B cell (primary cell): ENCODE data around the gene LYG2. TPM values are rescaled to one million over a fixed set of nuclear protein-coding genes. Genes with fewer than 3 reads are reported as not detected.
"Not testable (repeated sequence)": the region's sequence is repeated elsewhere in the genome, so short reads cannot be mapped to it uniquely, and the experiment has no call there.

Experiments used
- ATAC-seq: fragments of 200-7000 bp; cut with Tn5 transposase; one replicate; pipeline ENCODE4 v1.10.0; 2021; ENCODE audit warnings: low read depth, mild to moderate bottlenecking, moderate number of reproducible peaks, moderate library complexity
- CTCF ChIA-PET: fragments of 350-600 bp; sonication (Branson Sonifier 250); formaldehyde crosslinking; loops from one replicate; lab custom pipeline; 2021; ENCODE audit warnings: antibody characterized with exemption, inconsistent platforms; lab: Charles Lee
- POLR2A ChIA-PET: fragments of 350-600 bp; sonication (Branson Sonifier 250); formaldehyde crosslinking; loops from one replicate; lab custom pipeline; 2021; ENCODE audit warnings: antibody characterized with exemption; lab: Charles Lee
- DNase-seq: peaks from one replicate; pipeline ENCODE4 v3.0.0; 2013
- H2AFZ ChIP-seq: 2 replicates; pipeline ENCODE4 v1.6.1; 2012; ENCODE audit warnings: mild to moderate bottlenecking, low read depth, low read length; ENCODE audit not compliant: insufficient read depth, poor library complexity, severe bottlenecking
- H3K27ac ChIP-seq, 2 donors: 1 replicate in 1 of 2; 2 replicates in 1 of 2; pipeline ENCODE4 v1.5.1; 2012 to 2013; ENCODE audit warnings: low read length in 2 of 2, mild to moderate bottlenecking in 2 of 2, moderate library complexity in 1 of 2
- H3K27me3 ChIP-seq, 4 experiments: fragments of 200-600 bp in 1 of 4; sonication (generic) in 1 of 4; replicated peaks in 1 of 4; 1 replicate in 2 of 4; 2 replicates in 2 of 4; pipeline versions ENCODE4 v1.6.1 to v1.7.0; 2013 to 2016; ENCODE audit warnings: low read length in 3 of 4, mild to moderate bottlenecking in 2 of 4, mixed read lengths in 1 of 4, moderate library complexity in 1 of 4; ENCODE audit not compliant: insufficient read depth in 4 of 4, control insufficient read depth in 3 of 4; ENCODE audit errors: control extremely low read depth in 1 of 4
- H3K36me3 ChIP-seq, 2 experiments: replicated peaks in 1 of 2; 1 replicate in 1 of 2; 2 replicates in 1 of 2; pipeline versions ENCODE4 v1.6.1 to v1.7.1; 2013; ENCODE audit warnings: low read length in 1 of 2; ENCODE audit not compliant: insufficient read depth in 2 of 2, control insufficient read depth in 1 of 2; ENCODE audit errors: control extremely low read depth in 1 of 2, extremely low read depth in 1 of 2
- H3K4me1 ChIP-seq, 2 donors: fragments of 200-600 bp in 1 of 2; sonication (generic) in 1 of 2; 1 replicate in 1 of 2; 2 replicates in 1 of 2; pipeline versions ENCODE4 v1.5.1 to v1.6.1; 2013 to 2017; ENCODE audit warnings: low read length in 2 of 2; ENCODE audit not compliant: control insufficient read depth in 2 of 2, insufficient read depth in 2 of 2
- H3K4me2 ChIP-seq: replicated peaks from 2 replicates; pipeline ENCODE3; 2012; ENCODE audit warnings: mild to moderate bottlenecking, low read depth, low read length; ENCODE audit not compliant: poor library complexity, severe bottlenecking
- H3K4me3 ChIP-seq, 5 experiments: fragments of 200-600 bp in 1 of 5; sonication (generic) in 1 of 5; 1 replicate in 3 of 5; 2 replicates in 2 of 5; pipeline versions ENCODE4 v1.5.1 to v1.7.0; 2011 to 2016; ENCODE audit warnings: low read length in 4 of 5, mild to moderate bottlenecking in 4 of 5, low read depth in 2 of 5, control low read depth in 1 of 5, moderate library complexity in 1 of 5; ENCODE audit not compliant: insufficient read depth in 1 of 5; ENCODE audit errors: control extremely low read depth in 1 of 5, extremely low read depth in 1 of 5
- H3K79me2 ChIP-seq: fragments of 200-600 bp; sonication (generic); one replicate; pipeline ENCODE4 v1.6.0; 2016; ENCODE audit warnings: low read length; ENCODE audit not compliant: control insufficient read depth, insufficient read depth
- H3K9ac ChIP-seq: fragments of 200-600 bp; sonication (generic); 2 replicates; pipeline ENCODE4 v1.6.1; 2017; ENCODE audit warnings: mild to moderate bottlenecking, low read length, moderate library complexity
- H3K9me3 ChIP-seq, 3 donors: one replicate each; pipeline versions ENCODE4 v1.6.1 to v1.7.1; 2013; ENCODE audit warnings: low read length in 2 of 3; ENCODE audit not compliant: control insufficient read depth in 2 of 3, insufficient read depth in 1 of 3; ENCODE audit errors: control extremely low read depth in 1 of 3
- H4K20me1 ChIP-seq: 2 replicates; pipeline ENCODE4 v1.6.0; 2012; ENCODE audit warnings: mild to moderate bottlenecking, low read length; ENCODE audit not compliant: insufficient read depth, control insufficient read depth, poor library complexity, severe bottlenecking
- H3K27ac Mint-ChIP-seq: one replicate; pipeline ENCODE4 v1.8.0; 2021; ENCODE audit warnings: mixed read lengths
- H3K27me3 Mint-ChIP-seq: one replicate; pipeline ENCODE4 v1.8.0; 2021; ENCODE audit warnings: mixed read lengths
- H3K4me1 Mint-ChIP-seq: one replicate; pipeline ENCODE4 v1.8.0; 2021; ENCODE audit warnings: mixed read lengths
- H3K4me3 Mint-ChIP-seq: one replicate; pipeline ENCODE4 v1.8.0; 2021; ENCODE audit warnings: mixed read lengths
- H3K9me3 Mint-ChIP-seq: one replicate; pipeline ENCODE4 v1.8.0; 2022; ENCODE audit warnings: mixed read lengths; ENCODE audit not compliant: insufficient read depth
- EZH2 ChIP-seq: IDR thresholded peaks from 2 replicates; pipeline ENCODE4 v1.6.1; 2012; ENCODE audit warnings: borderline replicate concordance, low read depth, mild to moderate bottlenecking, moderate library complexity, low read length; ENCODE audit not compliant: insufficient read depth, poor library complexity, severe bottlenecking
- WGBS: methylation state at CpG from one replicate; pipeline ENCODE4 v1.1.5; 2013; ENCODE audit warnings: missing lambda C conversion rate; ENCODE audit not compliant: insufficient coverage; 5-methylcytosine and 5-hydroxymethylcytosine counted together
- intact Hi-C: fragments of 100-400 bp; cut with micrococcal nuclease; formaldehyde crosslinking; loops from one replicate; pipeline ENCODE4 v1.10.0; 2022
- polyA plus RNA-seq: library from polyadenylated mRNA; depleted of rRNA; stranded (reverse); fragments of >200 nt; gene quantifications from 2 replicates; pipeline ENCODE4 v1.2.3, GENCODE V29; 2012
- total RNA-seq, 2 donors: library from RNA; stranded (reverse); fragments of 120-200 nt in 1 of 2; gene quantifications; 1 replicate in 1 of 2; 2 replicates in 1 of 2; pipeline versions ENCODE4 v1.2.3 to v1.2.4, GENCODE V29; 2013 to 2022
- TF ChIP-seq, protein P1 (sequence below): fragments of 200-600 bp; IDR thresholded peaks from one replicate; pipeline ENCODE4 v1.8.0; 2022; ENCODE audit warnings: antibody characterized with exemption, mild to moderate bottlenecking

The LYG2 gene
- total and polyA plus RNA-seq, 2 donors (not counting 1 experiment from before 2014, with no cell fraction given): not detected

DNA sequence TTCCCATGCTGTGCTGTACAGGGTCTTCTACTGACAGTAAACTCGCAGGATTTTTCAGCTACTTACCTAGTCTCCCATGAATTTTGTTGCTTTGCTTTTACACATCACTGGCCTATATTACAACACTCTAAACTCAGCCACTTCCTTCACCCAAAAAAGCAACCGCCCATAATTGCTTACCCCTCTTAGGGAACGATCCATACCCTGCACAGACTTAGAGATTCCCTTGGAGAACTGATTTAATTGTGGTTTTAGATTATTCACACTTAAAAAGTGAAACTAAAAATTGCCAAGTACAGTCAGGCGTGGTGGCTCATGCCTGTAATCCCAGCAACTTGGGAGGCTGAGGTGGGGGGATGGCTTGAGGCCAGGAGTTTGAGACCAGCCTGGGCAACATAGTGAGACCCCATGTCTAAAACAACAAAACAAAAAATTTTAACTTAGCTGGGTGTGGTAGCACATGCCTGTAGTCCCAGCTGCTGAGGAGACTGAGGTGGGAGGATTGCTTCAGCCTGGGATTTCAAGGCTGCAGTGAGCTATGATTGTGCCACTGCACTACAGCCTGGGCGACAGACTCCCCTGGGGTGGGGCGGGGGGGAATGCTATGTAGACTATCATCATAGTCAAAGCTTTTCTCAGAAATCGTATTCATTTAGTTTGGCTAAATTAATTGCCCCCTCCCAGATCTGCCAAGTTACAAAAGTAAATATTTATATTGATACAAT lies 55.2 kb downstream of the LYG2 start:
- ATAC-seq: no peak
- Mint-ChIP-seq H3K4me1 (no peaks in the 10 kb centered on the region), H3K27ac (no peak overlapping the region), H3K4me3 (no peak overlapping the region), H3K27me3 (no peaks in the 10 kb centered on the region), H3K9me3 (no peaks in the 10 kb centered on the region)
- Histone ChIP-seq H3K4me3 (no peak overlapping the region), H4K20me1 (no peaks in the 10 kb centered on the region), H2AFZ (no peak overlapping the region), H3K4me1 (no peaks in the 10 kb centered on the region), H3K27ac (no peak overlapping the region), H3K36me3 (peaks cover 4 to 25% of the 10 kb centered on the region in 2 experiments), H3K79me2 (no peaks in the 10 kb centered on the region), H3K27me3 (no peaks in the 10 kb centered on the region), H3K9ac (no peak overlapping the region), H3K9me3 (no peaks in the 10 kb centered on the region), H3K4me2 (no peak overlapping the region)
- TF ChIP-seq, protein P1, sequence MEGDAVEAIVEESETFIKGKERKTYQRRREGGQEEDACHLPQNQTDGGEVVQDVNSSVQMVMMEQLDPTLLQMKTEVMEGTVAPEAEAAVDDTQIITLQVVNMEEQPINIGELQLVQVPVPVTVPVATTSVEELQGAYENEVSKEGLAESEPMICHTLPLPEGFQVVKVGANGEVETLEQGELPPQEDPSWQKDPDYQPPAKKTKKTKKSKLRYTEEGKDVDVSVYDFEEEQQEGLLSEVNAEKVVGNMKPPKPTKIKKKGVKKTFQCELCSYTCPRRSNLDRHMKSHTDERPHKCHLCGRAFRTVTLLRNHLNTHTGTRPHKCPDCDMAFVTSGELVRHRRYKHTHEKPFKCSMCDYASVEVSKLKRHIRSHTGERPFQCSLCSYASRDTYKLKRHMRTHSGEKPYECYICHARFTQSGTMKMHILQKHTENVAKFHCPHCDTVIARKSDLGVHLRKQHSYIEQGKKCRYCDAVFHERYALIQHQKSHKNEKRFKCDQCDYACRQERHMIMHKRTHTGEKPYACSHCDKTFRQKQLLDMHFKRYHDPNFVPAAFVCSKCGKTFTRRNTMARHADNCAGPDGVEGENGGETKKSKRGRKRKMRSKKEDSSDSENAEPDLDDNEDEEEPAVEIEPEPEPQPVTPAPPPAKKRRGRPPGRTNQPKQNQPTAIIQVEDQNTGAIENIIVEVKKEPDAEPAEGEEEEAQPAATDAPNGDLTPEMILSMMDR: no peak
- no peak for TF ChIP-seq EZH2
- WGBS: 91% methylated on average over 1 of the region's 7 CpGs
- CTCF ChIA-PET: no interaction called here
- DNase-seq: no peak
- POLR2A ChIA-PET: no interaction called here
- intact Hi-C loops: no loop called here

DNA sequence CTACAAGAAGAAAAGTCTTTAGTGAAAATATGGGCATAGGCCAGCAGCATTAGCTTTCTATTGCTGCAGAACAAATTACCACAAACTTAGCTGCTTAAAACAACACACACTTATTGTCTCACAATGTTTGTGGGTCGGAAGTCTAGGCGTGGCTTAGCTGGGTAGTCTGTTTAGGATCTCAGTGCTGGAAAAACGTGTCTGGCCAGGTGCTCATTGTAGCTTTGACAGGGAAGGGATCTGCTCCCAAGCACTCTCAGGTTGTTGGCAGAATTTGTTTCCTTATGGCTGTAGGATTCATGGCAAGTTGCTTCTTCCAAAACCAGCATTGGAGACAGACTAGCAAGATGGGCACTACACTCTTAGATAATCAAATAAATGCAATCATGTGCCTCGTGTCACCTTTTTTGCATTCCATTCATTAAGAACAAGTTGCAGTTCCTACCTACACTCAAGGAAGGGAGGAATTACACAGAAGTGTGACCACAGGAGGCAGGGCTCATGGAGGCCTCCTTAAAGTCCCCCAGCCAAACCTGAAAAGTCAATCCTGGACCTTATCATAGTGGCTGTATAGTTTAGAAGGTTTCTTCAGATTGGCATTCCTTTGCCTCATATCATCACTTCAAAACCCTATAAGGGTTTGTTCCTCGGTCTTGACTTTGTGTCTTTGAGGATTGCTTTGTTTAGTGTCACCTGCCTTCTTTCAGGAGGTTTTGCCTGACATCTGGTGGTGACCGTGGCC lies 57.2 kb downstream of the LYG2 start:
- H3K4me3 ChIP-seq: no peak overlapping the region
- H3K9me3 ChIP-seq: no peaks in the 10 kb centered on the region
- ATAC-seq (no peak), DNase-seq (no peak)
- no peaks in the 10 kb centered on the region for H3K4me1 ChIP-seq
- no peak overlapping the region for H3K27ac Mint-ChIP-seq
- no peaks in the 10 kb centered on the region for H3K27me3 Mint-ChIP-seq
- no peaks in the 10 kb centered on the region for H3K79me2 ChIP-seq
- H3K36me3 ChIP-seq: peaks cover 4 to 31% of the 10 kb centered on the region in 2 experiments
- no peak overlapping the region for H2AFZ ChIP-seq
- POLR2A ChIA-PET: no interaction called here
- no peak overlapping the region for H3K4me2 ChIP-seq
- no peaks in the 10 kb centered on the region for H3K27me3 ChIP-seq
- intact Hi-C loops: no loop called here
- H3K4me3 Mint-ChIP-seq: no peak overlapping the region
- no peaks in the 10 kb centered on the region for H3K9me3 Mint-ChIP-seq
- H3K27ac ChIP-seq: no peak overlapping the region
- CTCF ChIA-PET: interaction anchor here (0.6 to 1.3 kb wide), 2 partner anchors 16 to 408 kb away, joined by 3 read pairs; no protein-coding TSS in a partner anchor
- H3K4me1 Mint-ChIP-seq: no peaks in the 10 kb centered on the region
- H4K20me1 ChIP-seq: no peaks in the 10 kb centered on the region
- H3K9ac ChIP-seq: no peak overlapping the region
- TF ChIP-seq, protein P1: no peak
- TF ChIP-seq EZH2: no peak
- 94% methylated on average over 3 of the region's 6 CpGs for WGBS

DNA sequence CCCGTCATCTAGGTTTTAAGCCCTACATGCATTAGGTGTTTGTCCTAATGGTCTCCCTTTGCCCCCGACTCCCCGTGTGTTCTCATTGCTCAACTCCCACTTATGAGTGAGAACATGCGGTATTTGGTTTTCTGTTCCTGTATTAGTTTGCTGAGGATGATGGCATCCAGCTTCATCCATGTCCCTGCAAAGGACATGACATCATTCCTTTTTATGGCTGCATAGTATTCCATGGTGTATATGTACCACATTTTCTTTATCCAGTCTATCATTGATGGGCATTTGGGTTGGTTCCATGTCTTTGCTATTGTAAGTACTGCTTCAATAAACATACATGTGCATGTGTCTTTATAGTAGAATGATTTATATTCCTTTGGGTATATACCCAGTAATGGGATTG lies 63.1 kb downstream of the LYG2 start:
- H3K9me3 ChIP-seq, POLR2A ChIA-PET, H3K4me1 Mint-ChIP-seq, H3K9ac ChIP-seq, H3K9me3 Mint-ChIP-seq, H4K20me1 ChIP-seq, H3K27ac ChIP-seq, CTCF ChIA-PET, H3K4me1 ChIP-seq, H3K4me3 Mint-ChIP-seq, H2AFZ ChIP-seq, ATAC-seq, H3K27ac Mint-ChIP-seq, H3K27me3 ChIP-seq, H3K4me3 ChIP-seq, DNase-seq, H3K79me2 ChIP-seq, intact Hi-C loops, H3K4me2 ChIP-seq, H3K27me3 Mint-ChIP-seq: not testable (repeated sequence)
- peaks cover 21 to 55% of the 10 kb centered on the region in 2 experiments for H3K36me3 ChIP-seq
- no CpG with 5 or more reads among the region's 4 CpGs for WGBS
